ENCODE data around the gene DCTN2.

Gene DCTN2

GRCh38 chr12:57534250-57534649 lies 12.7 kb downstream of the DCTN2 start:
- ATAC-seq (ENCODE audit: low read depth): no peak
- DNase-seq (ENCODE audit: low spot score): no peak
- TF ChIP-seq CTCF (IDR thresholded peaks at IDR 0.05; ENCODE audit: poor library complexity, severe bottlenecking): no peak
- Histone ChIP-seq H3K27ac (ENCODE audit: poor library complexity, severe bottlenecking) (no peak overlapping the region), H3K4me1 (ENCODE audit: insufficient read depth, poor library complexity, severe bottlenecking) (no peaks in the 10 kb centered on the region), H3K9me3 (ENCODE audit: severe bottlenecking) (no peaks in the 10 kb centered on the region), H3K4me3 (ENCODE audit: severe bottlenecking) (no peak overlapping the region), H3K36me3 (ENCODE audit: low read depth) (peaks cover 84% of the 10 kb centered on the region), H3K27me3 (ENCODE audit: insufficient read depth, poor library complexity, severe bottlenecking) (no peaks in the 10 kb centered on the region)

GRCh38 chr12:57533108-57533507 lies 13.9 kb downstream of the DCTN2 start:
- TF ChIP-seq CTCF (IDR thresholded peaks at IDR 0.05; ENCODE audit: poor library complexity, severe bottlenecking): no peak
- Histone ChIP-seq H3K27ac (ENCODE audit: poor library complexity, severe bottlenecking) (no peak overlapping the region), H3K9me3 (ENCODE audit: severe bottlenecking) (no peaks in the 10 kb centered on the region), H3K27me3 (ENCODE audit: insufficient read depth, poor library complexity, severe bottlenecking) (no peaks in the 10 kb centered on the region), H3K36me3 (ENCODE audit: low read depth) (peaks cover 84% of the 10 kb centered on the region), H3K4me1 (ENCODE audit: insufficient read depth, poor library complexity, severe bottlenecking) (no peaks in the 10 kb centered on the region), H3K4me3 (ENCODE audit: severe bottlenecking) (no peak overlapping the region)
- DNase-seq (ENCODE audit: low spot score) (no peak), ATAC-seq (ENCODE audit: low read depth) (no peak)

GRCh38 chr12:57531836-57532235 lies 15.2 kb downstream of the DCTN2 start:
- no peaks in the 10 kb centered on the region for H3K27me3 ChIP-seq (ENCODE audit: insufficient read depth, poor library complexity, severe bottlenecking)
- DNase-seq (ENCODE audit: low spot score) (no peak), ATAC-seq (ENCODE audit: low read depth) (no peak)
- H3K4me3 ChIP-seq (ENCODE audit: severe bottlenecking): no peak overlapping the region
- no peak for TF ChIP-seq CTCF (IDR thresholded peaks at IDR 0.05; ENCODE audit: poor library complexity, severe bottlenecking)
- peaks cover 89% of the 10 kb centered on the region for H3K36me3 ChIP-seq (ENCODE audit: low read depth)
- no peak overlapping the region for H3K27ac ChIP-seq (ENCODE audit: poor library complexity, severe bottlenecking)
- H3K9me3 ChIP-seq (ENCODE audit: severe bottlenecking): no peaks in the 10 kb centered on the region
- no peaks in the 10 kb centered on the region for H3K4me1 ChIP-seq (ENCODE audit: insufficient read depth, poor library complexity, severe bottlenecking)

- Histone ChIP-seq H3K36me3 (ENCODE audit: low read depth) (peaks cover 91% of the 10 kb centered on the region), H3K4me3 (ENCODE audit: severe bottlenecking) (no peak overlapping the region), H3K27ac (ENCODE audit: poor library complexity, severe bottlenecking) (no peak overlapping the region), H3K9me3 (ENCODE audit: severe bottlenecking) (no peaks in the 10 kb centered on the region), H3K27me3 (ENCODE audit: insufficient read depth, poor library complexity, severe bottlenecking) (no peaks in the 10 kb centered on the region), H3K4me1 (ENCODE audit: insufficient read depth, poor library complexity, severe bottlenecking) (no peaks in the 10 kb centered on the region)
- no peak for ATAC-seq (ENCODE audit: low read depth)
- no peak for TF ChIP-seq CTCF (IDR thresholded peaks at IDR 0.05; ENCODE audit: poor library complexity, severe bottlenecking)
- no peak for DNase-seq (ENCODE audit: low spot score)
Observed at GRCh38 chr12:57530396-57531142, 16.4 kb downstream of the DCTN2 start.

- no peak for TF ChIP-seq CTCF (IDR thresholded peaks at IDR 0.05; ENCODE audit: poor library complexity, severe bottlenecking)
- Histone ChIP-seq H3K27me3 (ENCODE audit: insufficient read depth, poor library complexity, severe bottlenecking) (no peaks in the 10 kb centered on the region), H3K9me3 (ENCODE audit: severe bottlenecking) (no peaks in the 10 kb centered on the region), H3K4me3 (ENCODE audit: severe bottlenecking) (no peak overlapping the region), H3K36me3 (ENCODE audit: low read depth) (peaks cover 89% of the 10 kb centered on the region), H3K4me1 (ENCODE audit: insufficient read depth, poor library complexity, severe bottlenecking) (no peaks in the 10 kb centered on the region), H3K27ac (ENCODE audit: poor library complexity, severe bottlenecking) (no peak overlapping the region)
- ATAC-seq (ENCODE audit: low read depth) (no peak), DNase-seq (ENCODE audit: low spot score) (no peak)
Observed at GRCh38 chr12:57529831-57530230, 17.2 kb downstream of the DCTN2 start.
